ENCODE measurements around the gene TIMM50. TPM values are rescaled to one million over a fixed set of nuclear protein-coding genes. Genes with fewer than 3 reads are reported as not detected.
A peak's percentile ranks its signal among the peaks of the same experiment; 100 is the strongest.
"Not testable (repeated sequence)": the region's sequence is repeated elsewhere in the genome, so short reads cannot be mapped to it uniquely, and the experiment has no call there.

TIMM50 gene
- total RNA-seq, 1 donor from 2014 or later: 56.0 TPM

GRCh38 chr19:39474139-39474620, 6.5 kb upstream of the TIMM50 start:
- no peaks in the 10 kb centered on the region for H3K9me3 Mint-ChIP-seq (ENCODE audit: unreplicated experiment)
- peak; percentile 89 for DNase-seq (ENCODE audit: extremely low spot score, unreplicated experiment)
- peak; percentile 80 for TF ChIP-seq CTCF (IDR thresholded peaks at IDR 0.05)

DNA sequence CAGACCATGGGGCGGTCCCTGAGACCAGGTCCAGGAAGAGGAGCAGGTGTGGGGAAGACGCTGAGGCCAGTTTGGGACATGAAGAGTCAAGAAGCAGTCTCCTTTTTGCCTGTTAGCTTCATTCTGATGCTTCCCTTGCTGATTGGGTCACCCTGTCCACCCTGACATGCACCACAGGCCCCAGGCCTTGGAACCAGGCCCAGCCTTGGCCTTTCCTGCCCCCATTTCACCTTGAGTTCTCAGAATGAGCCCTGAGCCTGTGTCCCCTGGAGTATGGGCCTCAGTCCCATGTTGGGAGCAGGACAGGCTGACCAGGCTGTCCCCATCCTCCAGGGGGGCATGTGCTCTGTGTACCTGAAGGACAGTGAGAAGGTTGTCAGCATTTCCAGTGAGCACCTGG, 4.9 kb upstream of the TIMM50 start:
- no peaks in the 10 kb centered on the region for H3K27me3 Mint-ChIP-seq (ENCODE audit: unreplicated experiment)
- no peaks in the 10 kb centered on the region for H3K9me3 Mint-ChIP-seq (ENCODE audit: unreplicated experiment)
- H3K4me3 Mint-ChIP-seq (ENCODE audit: unreplicated experiment): no peak overlapping the region
- peaks cover 7% of the 10 kb centered on the region for H3K4me1 Mint-ChIP-seq (ENCODE audit: unreplicated experiment)
- DNase-seq (ENCODE audit: extremely low spot score, unreplicated experiment): no peak
- TF ChIP-seq CTCF (IDR thresholded peaks at IDR 0.05): no peak
- no peak overlapping the region for H3K27ac Mint-ChIP-seq (ENCODE audit: unreplicated experiment)
- peaks cover 26% of the 10 kb centered on the region for H3K36me3 Mint-ChIP-seq (ENCODE audit: unreplicated experiment)

More at GRCh38 chr19:39474139-39474620, 6.5 kb upstream of the TIMM50 start:
- no peaks in the 10 kb centered on the region for H3K27me3 Mint-ChIP-seq (ENCODE audit: unreplicated experiment)
- H3K4me3 Mint-ChIP-seq (ENCODE audit: unreplicated experiment): no peak overlapping the region
- H3K4me1 Mint-ChIP-seq (ENCODE audit: unreplicated experiment): no peaks in the 10 kb centered on the region
- peaks cover 37% of the 10 kb centered on the region for H3K36me3 Mint-ChIP-seq (ENCODE audit: unreplicated experiment)
- peak overlapping the region; percentile 28 for H3K27ac Mint-ChIP-seq (ENCODE audit: unreplicated experiment)

- Mint-ChIP-seq H3K36me3 (ENCODE audit: unreplicated experiment) (peaks cover 14% of the 10 kb centered on the region), H3K27ac (ENCODE audit: unreplicated experiment) (peak overlapping the region; percentile 96), H3K4me1 (ENCODE audit: unreplicated experiment) (peaks cover 19% of the 10 kb centered on the region)
- not testable (repeated sequence) for H3K9me3 Mint-ChIP-seq (ENCODE audit: unreplicated experiment); H3K27me3 Mint-ChIP-seq (ENCODE audit: unreplicated experiment); DNase-seq (ENCODE audit: extremely low spot score, unreplicated experiment); H3K4me3 Mint-ChIP-seq (ENCODE audit: unreplicated experiment)
Observed at GRCh38 chr19:39479319-39479801, 1.3 kb upstream of the TIMM50 start.

GRCh38 chr19:39479916-39480315, 722 bp upstream of the TIMM50 start:
- Mint-ChIP-seq H3K27ac (ENCODE audit: unreplicated experiment) (peak overlapping the region; percentile 96), H3K9me3 (ENCODE audit: unreplicated experiment) (no peaks in the 10 kb centered on the region), H3K27me3 (ENCODE audit: unreplicated experiment) (no peaks in the 10 kb centered on the region), H3K4me1 (ENCODE audit: unreplicated experiment) (peaks cover 19% of the 10 kb centered on the region), H3K36me3 (ENCODE audit: unreplicated experiment) (peaks cover 10% of the 10 kb centered on the region), H3K4me3 (ENCODE audit: unreplicated experiment) (peak overlapping the region; percentile 80)
- DNase-seq (ENCODE audit: extremely low spot score, unreplicated experiment): no peak
- no peak for TF ChIP-seq CTCF (IDR thresholded peaks at IDR 0.05)

DNA sequence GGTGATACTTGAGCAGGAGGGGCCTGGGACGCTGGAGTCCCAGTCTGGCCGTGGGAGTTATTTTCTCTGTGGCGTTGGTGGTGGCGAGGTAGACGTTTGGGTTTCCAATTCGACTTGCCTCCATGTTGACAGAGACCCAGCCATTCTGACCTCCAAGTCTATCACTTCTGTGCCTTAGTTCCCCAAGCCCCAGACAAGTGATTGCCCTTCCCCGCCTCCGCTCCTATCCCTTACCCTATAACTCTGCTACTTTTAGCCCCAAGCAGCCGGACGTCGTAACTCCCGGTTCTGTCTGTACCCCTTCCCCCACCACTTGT, 549 bp downstream of the TIMM50 start:
- H3K4me3 Mint-ChIP-seq (ENCODE audit: unreplicated experiment): peak overlapping the region; percentile 80
- H3K27me3 Mint-ChIP-seq (ENCODE audit: unreplicated experiment): no peaks in the 10 kb centered on the region
- DNase-seq (ENCODE audit: extremely low spot score, unreplicated experiment): no peak
- H3K9me3 Mint-ChIP-seq (ENCODE audit: unreplicated experiment): no peaks in the 10 kb centered on the region
- TF ChIP-seq CTCF (IDR thresholded peaks at IDR 0.05): no peak
- H3K4me1 Mint-ChIP-seq (ENCODE audit: unreplicated experiment): peaks cover 19% of the 10 kb centered on the region
- peaks cover 6% of the 10 kb centered on the region for H3K36me3 Mint-ChIP-seq (ENCODE audit: unreplicated experiment)
- H3K27ac Mint-ChIP-seq (ENCODE audit: unreplicated experiment): peak overlapping the region; percentile 87

GRCh38 chr19:39481676-39482075, 1.0 kb downstream of the TIMM50 start:
- Mint-ChIP-seq H3K9me3 (ENCODE audit: unreplicated experiment) (no peaks in the 10 kb centered on the region), H3K4me3 (ENCODE audit: unreplicated experiment) (peak overlapping the region; percentile 80), H3K27me3 (ENCODE audit: unreplicated experiment) (no peaks in the 10 kb centered on the region), H3K4me1 (ENCODE audit: unreplicated experiment) (peaks cover 19% of the 10 kb centered on the region), H3K36me3 (ENCODE audit: unreplicated experiment) (peaks cover 5% of the 10 kb centered on the region), H3K27ac (ENCODE audit: unreplicated experiment) (peak overlapping the region; percentile 87)
- DNase-seq (ENCODE audit: extremely low spot score, unreplicated experiment): no peak
- TF ChIP-seq CTCF (IDR thresholded peaks at IDR 0.05): no peak

Data from osteocyte (in vitro differentiated cells).